BJ (cell line): ENCODE measurements around the gene CHN2. TPM values are rescaled to one million over a fixed set of nuclear protein-coding genes. Genes with fewer than 3 reads are reported as not detected.
"Not testable (repeated sequence)": the region's sequence is repeated elsewhere in the genome, so short reads cannot be mapped to it uniquely, and the experiment has no call there.

Experiments used
- CTCF ChIA-PET: fragments of 350-600 bp; formaldehyde crosslinking; extraction: SDS; loops from one replicate; lab custom pipeline; 2021; ENCODE audit warnings: antibody characterized with exemption, inconsistent platforms; lab: Yijun Ruan, JAX
- POLR2A ChIA-PET: fragments of 300-600 bp; sonication (Branson Sonifier 250); formaldehyde crosslinking; extraction: SDS; loops from one replicate; lab custom pipeline; 2021; ENCODE audit warnings: antibody characterized with exemption; lab: Charles Lee
- DNase-seq: peaks from one replicate; pipeline ENCODE4 v3.0.0-alpha.2; 2011; ENCODE audit warnings: low read depth
- H3K27me3 ChIP-seq: 2 replicates; pipeline ENCODE4 v1.6.0; 2011; ENCODE audit warnings: low read length; ENCODE audit not compliant: control insufficient read depth, insufficient read depth
- H3K36me3 ChIP-seq: 2 replicates; pipeline ENCODE4 v1.5.1; 2011; ENCODE audit warnings: low read length; ENCODE audit not compliant: control insufficient read depth, insufficient read depth
- H3K4me3 ChIP-seq: 2 replicates; pipeline ENCODE4 v1.5.1; 2011; ENCODE audit warnings: low read depth, mild to moderate bottlenecking, control low read depth, low read length
- CTCF ChIP-seq: IDR thresholded peaks from 2 replicates; pipeline ENCODE4 v1.5.1; 2011; ENCODE audit warnings: low read depth, mild to moderate bottlenecking, control low read depth, inconsistent platforms, low read length, moderate library complexity; ENCODE audit not compliant: insufficient read depth
- polyA plus RNA-seq: library from polyadenylated mRNA; depleted of rRNA; stranded (reverse); fragments of >200 nt; gene quantifications from 2 replicates; pipeline ENCODE4 v1.2.3, GENCODE V29; 2011

The CHN2 gene
- polyA plus RNA-seq, 1 experiment, result not detected

- Histone ChIP-seq H3K4me3 (no peak overlapping the region), H3K36me3 (no peaks in the 10 kb centered on the region), H3K27me3 (no peaks in the 10 kb centered on the region)
- no peak for DNase-seq
- CTCF ChIA-PET, result no interaction called here
- POLR2A ChIA-PET, result no interaction called here
- TF ChIP-seq CTCF, result no peak
Measured at GRCh38 chr7:29208410-29209250, 14.1 kb downstream of the CHN2 start.

GRCh38 chr7:29209745-29210144 lies 15.2 kb downstream of the CHN2 start:
- Histone ChIP-seq H3K27me3 (no peaks in the 10 kb centered on the region), H3K4me3 (no peak overlapping the region), H3K36me3 (no peaks in the 10 kb centered on the region)
- POLR2A ChIA-PET, result no interaction called here
- DNase-seq, result no peak
- CTCF ChIA-PET, result no interaction called here
- no peak for TF ChIP-seq CTCF

- CTCF ChIA-PET, H3K36me3 ChIP-seq, DNase-seq, H3K4me3 ChIP-seq, POLR2A ChIA-PET, H3K27me3 ChIP-seq: not testable (repeated sequence)
Measured at GRCh38 chr7:29212736-29213135, 18.2 kb downstream of the CHN2 start.

- no peak for DNase-seq
- Histone ChIP-seq H3K36me3 (no peaks in the 10 kb centered on the region), H3K4me3 (no peak overlapping the region), H3K27me3 (no peaks in the 10 kb centered on the region)
- TF ChIP-seq CTCF, result no peak
- POLR2A ChIA-PET, result no interaction called here
- CTCF ChIA-PET, result no interaction called here
Measured at GRCh38 chr7:29214056-29214455, 19.5 kb downstream of the CHN2 start.

- no peak overlapping the region for H3K4me3 ChIP-seq
- POLR2A ChIA-PET, result no interaction called here
- no peak for DNase-seq
- TF ChIP-seq CTCF, result no peak
- no peaks in the 10 kb centered on the region for H3K36me3 ChIP-seq
- CTCF ChIA-PET, result no interaction called here
- H3K27me3 ChIP-seq, result no peaks in the 10 kb centered on the region
Measured at GRCh38 chr7:29214816-29215215, 20.2 kb downstream of the CHN2 start.
